IPS DF 4.7 (cell line): ENCODE results near the gene AOX1.
"Not testable (repeated sequence)": the region's sequence is repeated elsewhere in the genome, so short reads cannot be mapped to it uniquely, and the experiment has no call there.

Experiments
- DNase-seq: peaks from one replicate; pipeline ENCODE4 v3.0.0-alpha.2; 2013; ENCODE audit warnings: low spot score; ENCODE audit errors: extremely low read depth

AOX1 gene

GRCh38 chr2:200585730-200586643 lies at the start of gene AOX1:
Gene AOX1, plus strand, starts transcription at chr2:200586014. Its CDS starts 95 bp downstream, at chr2:200586109.
- DNase-seq, result no peak

- no peak for DNase-seq
These were observed 47.7 kb upstream of the AOX1 start for GRCh38 chr2:200538139-200538538.

GRCh38 chr2:200540793-200541192 lies 45.0 kb upstream of the AOX1 start:
- no peak for DNase-seq

- not testable (repeated sequence) for DNase-seq
These were observed 19.2 kb upstream of the AOX1 start for GRCh38 chr2:200566596-200566995.

DNA sequence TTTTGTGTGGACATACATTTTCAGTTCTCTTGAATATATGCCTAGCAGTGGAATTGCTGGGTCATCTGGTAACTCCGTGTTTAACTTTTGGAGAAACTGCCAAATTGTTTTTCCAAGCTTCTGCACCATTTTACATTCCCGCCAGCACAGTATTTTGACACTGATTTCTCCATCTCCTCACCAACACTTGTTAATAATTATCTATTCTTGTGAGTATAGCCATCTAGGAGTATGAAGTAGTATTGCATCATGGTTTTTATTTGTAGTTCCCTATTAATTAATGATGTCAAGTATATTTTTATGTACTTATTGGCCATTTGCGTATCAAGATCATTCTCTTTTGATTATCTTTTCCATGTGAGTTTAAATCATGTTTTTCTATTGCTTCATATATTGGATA lies 17.9 kb upstream of the AOX1 start:
- no peak for DNase-seq

DNA sequence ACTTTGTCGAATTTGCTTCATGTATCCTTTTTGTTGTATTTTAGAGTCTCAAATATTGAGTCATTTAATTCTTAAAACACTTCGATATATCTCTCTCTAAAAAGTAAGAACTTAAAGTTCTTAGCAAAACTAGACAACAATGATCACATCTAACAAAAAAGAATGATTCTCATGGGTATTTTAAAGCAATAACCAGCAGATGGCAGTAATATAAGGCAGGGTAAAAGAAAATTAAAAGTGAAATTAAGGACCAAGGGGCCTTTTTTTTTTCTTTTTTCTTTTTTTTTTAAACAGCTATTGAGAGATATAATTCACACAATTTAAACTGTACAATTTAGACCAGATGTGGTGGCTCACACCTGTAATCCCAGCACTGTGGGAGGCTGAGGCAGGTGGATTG lies 9.9 kb upstream of the AOX1 start:
- no peak for DNase-seq

- DNase-seq, result no peak
These were observed 8.8 kb upstream of the AOX1 start for GRCh38 chr2:200577027-200577426.

DNA sequence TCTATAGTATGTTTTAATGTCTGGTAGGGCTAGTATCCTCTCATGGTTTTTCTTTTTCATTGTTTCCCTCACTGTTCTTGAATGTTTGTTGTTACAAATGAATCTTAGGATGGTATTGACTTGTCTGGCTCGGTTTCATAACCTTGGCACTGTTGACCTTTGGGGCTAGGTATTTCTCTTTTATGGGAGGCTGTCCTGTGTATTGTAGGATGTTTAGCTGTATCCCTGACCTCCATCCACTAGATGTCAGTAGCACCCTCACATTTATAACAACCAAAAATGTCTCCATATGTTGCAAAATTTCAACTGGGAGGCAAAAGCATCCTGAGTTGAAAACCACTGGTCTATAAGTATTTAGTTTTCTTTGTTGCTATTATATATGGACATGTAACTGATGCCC lies 7.0 kb upstream of the AOX1 start:
- no peak for DNase-seq

GRCh38 chr2:200584639-200585038 lies 1.2 kb upstream of the AOX1 start:
- DNase-seq, result no peak

- DNase-seq, result no peak
These were observed 479 bp upstream of the AOX1 start for GRCh38 chr2:200585340-200585729.

DNA sequence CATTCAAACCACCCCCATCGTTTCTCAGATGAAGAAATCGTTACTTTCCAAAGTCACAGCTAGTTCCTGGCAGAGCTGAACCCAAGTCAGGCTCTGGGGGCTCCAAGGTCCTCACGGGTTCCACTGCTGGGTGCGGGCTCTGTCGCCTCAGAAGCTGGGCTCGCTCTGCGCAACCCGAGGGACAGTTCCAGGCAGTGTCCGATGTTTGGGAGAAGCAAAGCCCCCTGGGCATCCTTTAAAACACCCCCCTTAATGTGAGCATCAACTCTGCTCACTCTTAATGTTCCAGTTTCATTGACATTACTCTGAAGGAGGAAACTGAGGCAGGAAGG lies 796 bp downstream of the AOX1 start:
- no peak for DNase-seq

- no peak for DNase-seq
These were observed 1.3 kb downstream of the AOX1 start for GRCh38 chr2:200587007-200587616.

GRCh38 chr2:200588076-200588678 lies 2.4 kb downstream of the AOX1 start:
- no peak for DNase-seq

- no peak for DNase-seq
These were observed 4.3 kb downstream of the AOX1 start for GRCh38 chr2:200590090-200590489.

- no peak for DNase-seq
These were observed 5.5 kb downstream of the AOX1 start for GRCh38 chr2:200591308-200591707.

DNA sequence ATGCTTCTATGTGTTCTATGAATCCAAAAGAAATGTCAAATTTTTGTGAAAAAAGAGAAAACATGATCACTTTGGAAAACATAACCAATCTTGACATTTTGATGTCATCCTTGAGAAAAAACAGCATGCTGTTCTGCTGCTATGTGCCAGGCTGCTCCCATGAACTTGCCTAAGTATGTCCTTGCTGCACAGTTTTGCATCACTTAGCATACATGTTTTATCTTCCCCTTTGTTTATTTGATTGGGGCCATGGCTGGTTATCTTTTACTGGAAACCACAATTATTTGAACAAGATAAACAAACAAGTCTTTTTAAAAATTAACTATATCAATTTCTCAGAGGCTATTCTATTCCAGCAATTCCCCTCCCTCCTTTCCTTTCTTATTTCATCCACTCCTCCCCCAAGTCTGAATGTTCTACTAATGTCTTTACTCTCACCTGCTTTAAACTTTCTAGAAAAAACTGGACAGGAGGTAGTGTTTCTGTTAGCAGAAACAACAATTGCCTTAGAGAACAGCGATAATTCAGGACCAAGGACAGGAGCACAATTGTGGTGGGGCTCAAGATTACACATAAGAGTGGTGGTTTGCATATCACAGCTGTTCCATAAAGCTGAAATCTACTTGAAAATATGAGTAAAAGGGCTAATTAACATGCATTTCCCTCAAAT lies 6.7 kb downstream of the AOX1 start:
- DNase-seq, result no peak

DNA sequence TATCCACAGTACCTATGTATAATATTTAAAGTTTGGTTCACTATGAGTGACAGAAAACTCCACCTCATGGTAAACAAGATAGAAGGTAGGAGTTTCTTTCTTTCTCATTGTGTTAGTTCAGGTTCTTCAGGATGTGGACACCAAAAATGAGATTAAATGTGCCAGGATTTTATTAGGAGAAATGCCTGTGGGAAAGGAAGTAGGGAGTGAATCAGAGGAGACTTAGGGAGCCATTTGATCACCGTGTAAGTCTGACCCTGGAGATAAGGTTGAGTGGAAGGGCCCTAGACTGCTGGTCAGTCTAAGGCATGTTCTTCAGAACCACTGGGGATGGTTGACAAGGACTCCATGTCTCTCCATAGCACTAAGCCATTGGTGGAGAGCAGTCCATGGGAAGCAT lies 8.1 kb downstream of the AOX1 start:
- DNase-seq, result no peak

DNA sequence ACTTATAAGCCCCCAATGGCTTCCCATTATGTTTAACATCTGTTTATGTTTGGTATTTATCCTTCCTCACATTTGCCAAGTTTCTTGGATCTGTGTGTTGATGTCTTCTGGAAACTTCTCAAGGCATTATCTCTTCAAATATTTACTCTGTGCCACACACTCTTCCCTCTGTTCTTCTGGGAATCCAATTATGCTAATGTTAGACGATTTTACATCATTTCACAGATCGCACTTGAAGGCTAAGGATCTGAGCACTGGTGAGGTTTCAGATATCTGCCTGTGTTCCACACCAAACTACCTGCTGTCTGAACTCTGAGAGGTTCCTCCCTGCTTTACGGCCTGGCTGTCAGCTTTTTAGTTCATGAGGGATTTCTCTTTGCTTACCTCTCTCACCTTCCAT lies 10.1 kb downstream of the AOX1 start:
- no peak for DNase-seq

DNA sequence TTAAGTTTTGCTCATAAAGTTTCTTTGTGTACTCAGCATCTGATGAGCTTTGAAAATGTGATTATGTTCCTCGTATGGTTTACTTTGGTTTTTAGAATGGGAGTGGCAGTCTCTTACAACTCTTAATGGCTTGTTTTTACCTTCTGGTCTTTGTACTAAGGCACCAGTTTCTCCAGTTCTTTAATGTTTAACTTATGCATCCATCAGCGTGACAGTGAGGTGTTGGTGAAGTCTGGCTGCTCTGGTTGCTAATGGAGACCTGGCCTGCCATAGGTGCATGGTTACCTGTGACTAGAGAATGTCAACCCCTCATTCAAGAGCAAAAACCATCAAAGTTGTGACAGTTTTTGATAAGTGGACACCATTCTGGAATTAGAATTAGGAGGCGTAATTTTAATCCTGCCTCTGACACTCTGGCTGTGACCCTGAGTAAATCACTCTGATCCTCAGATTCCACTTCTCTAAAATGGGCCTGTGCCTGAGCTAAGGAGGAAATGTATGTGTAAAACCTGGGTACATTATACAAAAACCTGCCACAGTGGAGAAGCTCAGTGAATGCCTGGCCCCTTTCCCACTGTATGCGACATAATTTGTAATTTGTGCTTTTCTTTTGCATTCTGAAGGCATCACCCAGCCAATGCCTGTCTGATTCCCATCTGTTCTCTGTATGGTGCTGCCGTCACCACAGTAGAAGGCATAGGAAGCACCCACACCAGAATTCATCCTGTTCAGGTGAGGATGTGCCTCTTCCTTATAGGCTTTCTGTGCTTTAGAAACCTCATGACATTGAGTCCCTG lies 11.2 kb downstream of the AOX1 start:
- no peak for DNase-seq

DNA sequence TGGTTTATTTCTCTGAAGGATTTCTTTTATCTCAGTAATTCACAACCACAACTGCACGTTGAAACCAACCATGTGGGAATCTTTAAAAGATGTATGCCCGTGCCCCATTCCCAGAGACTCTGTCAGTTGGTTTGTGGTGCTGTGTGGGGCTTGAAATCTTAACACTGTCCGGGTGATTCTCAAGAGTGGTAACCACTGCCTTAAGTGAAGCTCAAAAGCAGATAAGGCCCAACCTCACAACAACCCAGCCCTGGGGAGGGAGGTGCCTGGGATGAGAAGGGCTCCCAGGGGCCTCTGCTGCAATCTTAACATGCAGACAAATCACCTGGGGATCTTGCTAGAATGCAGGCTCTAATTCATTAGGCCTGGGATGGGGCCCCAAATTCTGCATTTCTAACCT lies 13.4 kb downstream of the AOX1 start:
- DNase-seq, result no peak

DNA sequence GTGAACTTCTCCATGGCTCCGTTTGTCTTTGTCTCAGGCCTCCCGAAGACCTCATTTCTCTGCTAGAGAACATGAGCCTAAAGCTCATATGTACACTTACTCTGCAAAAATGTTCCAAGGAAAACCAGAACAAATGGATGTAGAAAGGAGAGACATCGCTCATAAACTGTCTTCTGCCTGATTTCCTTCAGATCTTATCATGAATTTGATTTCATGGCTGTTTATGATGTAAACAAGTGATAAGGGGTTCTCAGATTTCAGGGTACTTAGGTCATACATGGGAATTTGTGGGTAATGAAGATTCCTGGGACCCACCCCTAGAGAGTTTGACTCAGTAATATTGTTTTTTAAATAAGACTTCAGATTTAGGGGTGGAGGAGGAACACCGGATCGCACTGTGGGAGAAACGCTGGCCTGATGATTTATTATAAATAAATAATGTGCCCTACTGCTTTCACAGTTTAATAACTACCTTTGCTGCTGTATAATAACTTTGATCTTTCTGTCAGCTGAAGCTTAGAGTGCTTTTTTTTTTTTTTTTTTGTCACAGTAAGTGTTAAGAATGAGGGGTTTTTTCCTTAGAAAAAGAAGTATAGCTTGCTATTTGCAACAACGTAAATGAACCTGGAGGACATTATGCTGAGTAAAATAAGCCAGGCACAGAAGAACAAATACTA lies 14.9 kb downstream of the AOX1 start:
- DNase-seq, result no peak
